Measurements from ENCODE around the gene MPPED1.

MPPED1 gene

DNA sequence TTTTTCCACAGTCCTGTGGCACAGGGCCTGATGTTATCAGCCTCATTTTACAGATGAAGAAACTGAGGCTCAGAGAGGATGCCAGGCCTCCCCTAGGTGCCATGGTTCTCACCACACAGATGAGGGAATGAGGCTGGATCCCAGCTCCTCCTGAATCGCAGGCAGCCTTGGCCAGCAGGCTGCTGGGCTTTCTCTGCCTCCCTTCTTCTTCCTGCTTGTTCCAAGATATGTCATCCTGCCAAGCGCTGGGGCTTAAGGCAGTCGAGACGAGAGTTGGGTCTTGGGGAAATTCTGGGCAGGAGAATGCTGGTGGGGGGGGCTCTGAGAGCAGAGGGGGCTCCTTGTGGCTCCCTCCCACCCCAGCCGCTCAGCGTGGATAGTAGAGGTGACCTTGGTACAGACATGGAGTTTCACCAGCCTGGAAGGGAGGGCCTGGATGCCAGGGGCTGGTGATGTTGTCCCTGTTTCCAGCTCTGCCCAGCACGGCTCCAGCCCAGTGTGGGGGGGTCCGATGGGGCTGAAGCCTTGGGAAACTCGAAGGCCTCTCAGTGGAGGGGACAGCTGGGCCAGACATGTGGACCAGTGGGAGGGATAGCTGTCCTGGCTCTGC, 16.6 kb upstream of the MPPED1 start:
- no peak overlapping the region for H3K27ac ChIP-seq (ENCODE audit: low read length)
- no peaks in the 10 kb centered on the region for H3K27me3 ChIP-seq (ENCODE audit: insufficient read depth, low read length)
- H3K9me3 ChIP-seq (ENCODE audit: insufficient read depth, low read depth, low read length) = no peaks in the 10 kb centered on the region
- H3K36me3 ChIP-seq (ENCODE audit: insufficient read depth, low read depth, low read length) = no peaks in the 10 kb centered on the region
- H3K4me3 ChIP-seq (ENCODE audit: low read length) = no peak overlapping the region
- no peak overlapping the region for H3K9ac ChIP-seq (ENCODE audit: low read depth, low read length)
- no peaks in the 10 kb centered on the region for H3K4me1 ChIP-seq (ENCODE audit: insufficient read depth, low read length)

DNA sequence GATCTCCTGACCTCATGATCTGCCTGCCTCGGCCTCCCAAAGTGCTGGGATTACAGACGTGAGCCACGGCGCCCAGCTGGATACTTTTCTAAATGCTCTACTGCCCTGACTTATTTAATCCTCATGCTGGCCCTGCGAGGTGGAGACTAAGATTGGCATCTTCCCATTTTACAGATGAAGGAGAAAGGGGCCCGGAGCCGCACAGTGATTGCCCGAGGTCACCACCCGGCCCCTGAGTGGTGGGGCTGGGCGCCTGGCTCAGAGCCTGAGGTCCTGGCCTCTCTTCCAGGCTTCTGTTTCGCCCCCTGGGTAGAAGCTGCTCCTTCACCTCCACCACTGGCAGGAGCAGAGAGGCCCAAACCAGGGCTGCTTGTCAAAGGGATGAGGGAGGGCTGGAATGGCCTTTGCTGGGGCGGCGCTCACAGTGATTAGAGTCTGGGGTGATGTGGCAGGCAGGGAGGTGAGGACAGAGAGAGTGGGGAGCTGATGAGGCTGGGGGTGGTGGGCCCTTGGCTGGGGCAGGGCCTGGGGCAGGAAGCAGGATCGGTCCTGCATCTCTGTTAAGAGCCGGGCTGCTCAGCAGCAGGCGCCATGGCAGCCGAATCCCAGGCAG, 15.4 kb upstream of the MPPED1 start:
- H3K36me3 ChIP-seq (ENCODE audit: insufficient read depth, low read depth, low read length) = no peaks in the 10 kb centered on the region
- no peak overlapping the region for H3K27ac ChIP-seq (ENCODE audit: low read length)
- H3K9me3 ChIP-seq (ENCODE audit: insufficient read depth, low read depth, low read length) = no peaks in the 10 kb centered on the region
- no peak overlapping the region for H3K9ac ChIP-seq (ENCODE audit: low read depth, low read length)
- H3K4me1 ChIP-seq (ENCODE audit: insufficient read depth, low read length) = no peaks in the 10 kb centered on the region
- no peaks in the 10 kb centered on the region for H3K27me3 ChIP-seq (ENCODE audit: insufficient read depth, low read length)
- no peak overlapping the region for H3K4me3 ChIP-seq (ENCODE audit: low read length)

DNA sequence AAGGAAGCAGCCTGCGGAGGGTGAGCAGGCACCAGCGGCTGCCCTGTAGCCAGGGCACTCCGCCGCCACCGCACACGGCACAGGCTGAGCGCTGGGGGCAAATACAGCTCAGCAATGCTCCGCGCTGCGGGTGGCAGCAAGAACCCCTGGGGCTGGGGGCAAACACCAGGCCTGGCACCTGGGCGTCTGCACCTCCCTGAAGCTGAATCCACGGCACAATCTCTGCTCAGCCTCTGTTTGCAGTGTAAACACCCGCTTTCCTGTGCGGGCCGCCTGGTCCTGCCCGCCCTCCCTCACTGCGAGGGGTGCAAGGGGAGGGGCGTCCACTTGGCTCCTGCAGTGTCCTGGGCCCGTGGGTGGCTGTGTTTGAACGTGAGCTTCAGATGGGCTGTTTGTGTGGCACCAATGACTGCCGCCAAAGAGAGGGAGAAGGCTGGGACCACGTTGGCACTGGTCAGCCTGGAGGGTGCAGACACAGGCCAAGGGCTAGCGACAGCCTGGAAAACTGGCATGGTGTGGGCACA, 14.8 kb upstream of the MPPED1 start:
- no peak overlapping the region for H3K4me3 ChIP-seq (ENCODE audit: low read length)
- no peak overlapping the region for H3K27ac ChIP-seq (ENCODE audit: low read length)
- no peaks in the 10 kb centered on the region for H3K4me1 ChIP-seq (ENCODE audit: insufficient read depth, low read length)
- H3K27me3 ChIP-seq (ENCODE audit: insufficient read depth, low read length) = no peaks in the 10 kb centered on the region
- no peaks in the 10 kb centered on the region for H3K36me3 ChIP-seq (ENCODE audit: insufficient read depth, low read depth, low read length)
- H3K9me3 ChIP-seq (ENCODE audit: insufficient read depth, low read depth, low read length) = no peaks in the 10 kb centered on the region
- H3K9ac ChIP-seq (ENCODE audit: low read depth, low read length) = no peak overlapping the region

DNA sequence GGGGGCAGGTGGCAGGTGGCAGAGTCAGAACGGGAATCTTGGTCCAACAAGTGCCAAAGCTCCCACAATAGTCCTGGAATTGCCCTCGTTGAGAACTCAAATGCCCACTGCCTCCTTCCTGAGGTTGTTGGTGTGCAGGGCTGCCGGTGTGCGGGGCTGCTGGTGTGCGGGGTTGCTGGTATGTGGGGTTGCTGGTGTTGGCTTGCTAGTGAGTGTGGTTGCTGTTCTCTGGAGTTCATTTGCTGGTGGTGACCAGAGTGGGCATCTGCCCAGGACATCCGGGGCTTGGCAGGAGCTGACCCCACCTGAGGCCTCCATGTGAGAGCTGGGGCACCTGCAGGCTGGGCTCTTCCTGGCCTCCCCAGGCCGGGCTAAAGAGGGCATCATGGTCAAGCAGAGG, 14.0 kb upstream of the MPPED1 start:
- Histone ChIP-seq H3K4me1 (ENCODE audit: insufficient read depth, low read length) (no peaks in the 10 kb centered on the region), H3K27ac (ENCODE audit: low read length) (no peak overlapping the region), H3K36me3 (ENCODE audit: insufficient read depth, low read depth, low read length) (no peaks in the 10 kb centered on the region), H3K4me3 (ENCODE audit: low read length) (no peak overlapping the region), H3K9ac (ENCODE audit: low read depth, low read length) (no peak overlapping the region), H3K27me3 (ENCODE audit: insufficient read depth, low read length) (no peaks in the 10 kb centered on the region), H3K9me3 (ENCODE audit: insufficient read depth, low read depth, low read length) (no peaks in the 10 kb centered on the region)

DNA sequence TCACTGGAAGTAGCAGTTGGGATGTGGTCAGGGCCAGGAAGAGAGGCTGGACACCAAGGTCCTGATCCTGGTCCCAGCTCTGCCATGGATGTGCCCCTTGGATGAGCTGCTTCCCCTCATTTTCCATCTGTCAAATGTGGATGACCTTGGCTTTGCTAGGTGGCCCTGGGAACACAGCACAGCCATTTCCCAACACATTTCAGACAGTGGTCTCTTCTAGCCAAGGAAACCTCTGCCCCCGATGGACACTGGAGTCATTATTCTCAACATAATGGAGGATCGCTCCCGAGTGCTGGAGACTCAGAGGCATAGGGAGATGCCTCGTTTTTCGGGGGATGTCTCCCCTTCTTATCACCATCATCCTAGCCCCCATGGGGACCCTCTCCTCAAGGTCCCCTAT, 13.6 kb upstream of the MPPED1 start:
- Histone ChIP-seq H3K36me3 (ENCODE audit: insufficient read depth, low read depth, low read length) (no peaks in the 10 kb centered on the region), H3K27me3 (ENCODE audit: insufficient read depth, low read length) (no peaks in the 10 kb centered on the region)

DNA sequence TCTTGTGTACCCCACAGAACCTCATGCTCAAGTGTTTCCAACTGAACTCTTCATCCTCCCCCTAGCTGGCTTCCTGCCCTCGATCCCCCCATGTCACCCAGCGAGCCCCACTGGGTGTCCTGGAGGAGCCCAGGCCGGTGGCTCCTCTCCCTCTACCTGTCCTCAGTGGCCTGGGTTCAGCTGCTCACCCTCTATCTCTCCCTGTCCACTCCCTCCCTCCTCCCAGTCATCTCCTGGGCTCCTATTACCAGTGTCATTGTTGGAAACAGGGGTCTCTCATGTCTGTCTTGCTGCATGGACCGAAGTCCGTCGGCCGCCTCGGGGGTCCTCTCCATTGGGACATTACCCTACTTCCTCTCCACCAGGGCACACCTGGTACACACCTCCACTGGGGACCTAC, 12.9 kb upstream of the MPPED1 start:
- no peak overlapping the region for H3K4me3 ChIP-seq (ENCODE audit: low read length)
- no peaks in the 10 kb centered on the region for H3K36me3 ChIP-seq (ENCODE audit: insufficient read depth, low read depth, low read length)
- no peaks in the 10 kb centered on the region for H3K27me3 ChIP-seq (ENCODE audit: insufficient read depth, low read length)
- H3K27ac ChIP-seq (ENCODE audit: low read length) = no peak overlapping the region
- no peaks in the 10 kb centered on the region for H3K4me1 ChIP-seq (ENCODE audit: insufficient read depth, low read length)
- no peaks in the 10 kb centered on the region for H3K9me3 ChIP-seq (ENCODE audit: insufficient read depth, low read depth, low read length)
- H3K9ac ChIP-seq (ENCODE audit: low read depth, low read length) = no peak overlapping the region

More for the DNA sequence above, 13.6 kb upstream of the MPPED1 start:
- no peak overlapping the region for H3K4me3 ChIP-seq (ENCODE audit: low read length)
- H3K27ac ChIP-seq (ENCODE audit: low read length) = no peak overlapping the region
- H3K9ac ChIP-seq (ENCODE audit: low read depth, low read length) = no peak overlapping the region
- no peaks in the 10 kb centered on the region for H3K4me1 ChIP-seq (ENCODE audit: insufficient read depth, low read length)
- H3K9me3 ChIP-seq (ENCODE audit: insufficient read depth, low read depth, low read length) = no peaks in the 10 kb centered on the region

GRCh38 chr22:43399338-43399979, 12.4 kb upstream of the MPPED1 start:
- Histone ChIP-seq H3K4me3 (ENCODE audit: low read length) (no peak overlapping the region), H3K27me3 (ENCODE audit: insufficient read depth, low read length) (no peaks in the 10 kb centered on the region), H3K4me1 (ENCODE audit: insufficient read depth, low read length) (no peaks in the 10 kb centered on the region), H3K36me3 (ENCODE audit: insufficient read depth, low read depth, low read length) (no peaks in the 10 kb centered on the region), H3K9me3 (ENCODE audit: insufficient read depth, low read depth, low read length) (no peaks in the 10 kb centered on the region), H3K9ac (ENCODE audit: low read depth, low read length) (no peak overlapping the region), H3K27ac (ENCODE audit: low read length) (no peak overlapping the region)

DNA sequence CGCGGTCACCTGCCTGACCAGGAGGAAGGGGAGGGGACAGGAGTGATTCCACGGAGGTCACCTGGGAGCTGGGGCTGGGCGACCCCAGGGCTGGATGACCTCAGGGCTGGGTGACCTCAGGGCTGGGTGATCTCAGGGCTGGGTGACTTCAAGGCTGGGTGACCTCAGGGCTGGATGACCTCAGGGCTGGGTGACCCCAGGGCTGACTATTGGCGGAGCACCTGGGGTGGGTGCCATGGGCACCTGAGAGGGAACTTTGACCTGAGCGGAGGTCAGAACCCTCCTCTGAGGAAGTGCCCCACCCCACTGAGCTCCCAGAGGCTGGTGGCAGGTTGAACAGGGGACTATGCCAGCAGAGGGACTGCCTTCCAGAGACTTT, 11.8 kb upstream of the MPPED1 start:
- Histone ChIP-seq H3K9me3 (ENCODE audit: insufficient read depth, low read depth, low read length) (no peaks in the 10 kb centered on the region), H3K4me1 (ENCODE audit: insufficient read depth, low read length) (no peaks in the 10 kb centered on the region), H3K27ac (ENCODE audit: low read length) (no peak overlapping the region), H3K9ac (ENCODE audit: low read depth, low read length) (no peak overlapping the region), H3K27me3 (ENCODE audit: insufficient read depth, low read length) (no peaks in the 10 kb centered on the region), H3K36me3 (ENCODE audit: insufficient read depth, low read depth, low read length) (no peaks in the 10 kb centered on the region), H3K4me3 (ENCODE audit: low read length) (no peak overlapping the region)

GRCh38 chr22:43400449-43400848, 11.4 kb upstream of the MPPED1 start:
- no peaks in the 10 kb centered on the region for H3K4me1 ChIP-seq (ENCODE audit: insufficient read depth, low read length)
- no peaks in the 10 kb centered on the region for H3K27me3 ChIP-seq (ENCODE audit: insufficient read depth, low read length)
- H3K9me3 ChIP-seq (ENCODE audit: insufficient read depth, low read depth, low read length) = no peaks in the 10 kb centered on the region
- no peak overlapping the region for H3K4me3 ChIP-seq (ENCODE audit: low read length)
- no peak overlapping the region for H3K9ac ChIP-seq (ENCODE audit: low read depth, low read length)
- H3K36me3 ChIP-seq (ENCODE audit: insufficient read depth, low read depth, low read length) = no peaks in the 10 kb centered on the region
- no peak overlapping the region for H3K27ac ChIP-seq (ENCODE audit: low read length)

DNA sequence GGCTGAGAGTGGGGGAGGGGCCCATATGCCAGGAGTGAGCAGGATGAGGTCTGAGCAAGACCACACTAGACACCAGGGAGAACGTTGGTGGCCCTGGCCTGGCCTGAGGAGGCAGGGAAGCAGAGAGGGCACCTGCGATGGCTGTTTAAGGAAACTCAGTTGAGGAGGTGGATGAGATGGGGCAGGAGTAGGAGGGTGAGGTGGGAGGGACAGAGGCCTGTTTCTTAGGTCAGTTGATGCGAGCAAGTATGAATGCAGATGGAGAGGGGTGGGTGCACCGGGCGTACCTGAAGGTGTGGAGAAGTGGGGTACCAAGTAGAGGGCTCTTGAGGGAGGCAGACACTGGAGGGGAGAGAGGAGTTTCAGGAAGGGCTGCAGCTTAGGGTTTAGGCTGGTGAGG, 10.6 kb upstream of the MPPED1 start:
- Histone ChIP-seq H3K36me3 (ENCODE audit: insufficient read depth, low read depth, low read length) (no peaks in the 10 kb centered on the region), H3K27ac (ENCODE audit: low read length) (no peak overlapping the region), H3K27me3 (ENCODE audit: insufficient read depth, low read length) (no peaks in the 10 kb centered on the region), H3K9ac (ENCODE audit: low read depth, low read length) (no peak overlapping the region), H3K4me1 (ENCODE audit: insufficient read depth, low read length) (no peaks in the 10 kb centered on the region), H3K9me3 (ENCODE audit: insufficient read depth, low read depth, low read length) (no peaks in the 10 kb centered on the region), H3K4me3 (ENCODE audit: low read length) (no peak overlapping the region)

- Histone ChIP-seq H3K27ac (ENCODE audit: low read length) (no peak overlapping the region), H3K4me3 (ENCODE audit: low read length) (no peak overlapping the region), H3K36me3 (ENCODE audit: insufficient read depth, low read depth, low read length) (no peaks in the 10 kb centered on the region), H3K9ac (ENCODE audit: low read depth, low read length) (no peak overlapping the region), H3K27me3 (ENCODE audit: insufficient read depth, low read length) (no peaks in the 10 kb centered on the region), H3K4me1 (ENCODE audit: insufficient read depth, low read length) (no peaks in the 10 kb centered on the region), H3K9me3 (ENCODE audit: insufficient read depth, low read depth, low read length) (no peaks in the 10 kb centered on the region)
These were observed 10.2 kb upstream of the MPPED1 start for GRCh38 chr22:43401661-43402060.

GRCh38 chr22:43402128-43402527, 9.7 kb upstream of the MPPED1 start:
- Histone ChIP-seq H3K27me3 (ENCODE audit: insufficient read depth, low read length) (no peaks in the 10 kb centered on the region), H3K9ac (ENCODE audit: low read depth, low read length) (no peak overlapping the region), H3K27ac (ENCODE audit: low read length) (no peak overlapping the region), H3K4me1 (ENCODE audit: insufficient read depth, low read length) (no peaks in the 10 kb centered on the region), H3K9me3 (ENCODE audit: insufficient read depth, low read depth, low read length) (no peaks in the 10 kb centered on the region), H3K36me3 (ENCODE audit: insufficient read depth, low read depth, low read length) (no peaks in the 10 kb centered on the region), H3K4me3 (ENCODE audit: low read length) (no peak overlapping the region)

Data from iPS-20b (cell line).